GM23338 (cell line): ENCODE results near the gene FGD3. TPM values are rescaled to one million over a fixed set of nuclear protein-coding genes. Genes with fewer than 3 reads are reported as not detected.

ENCODE experiments used
- ATAC-seq: fragments of 200-7000 bp; cut with Tn5 transposase; 3 replicates; pipeline ENCODE4 v1.9.1; 2020
- DNase-seq: peaks from one replicate; pipeline ENCODE4 v3.0.0-alpha.2; 2015; ENCODE audit warnings: low spot score
- H2AFZ ChIP-seq: fragments of 200-600 bp; sonication (generic); 2 replicates; pipeline ENCODE4 v1.8.0; 2016; ENCODE audit warnings: antibody characterized with exemption, mild to moderate bottlenecking, moderate library complexity
- H3F3A ChIP-seq: fragments of 200-600 bp; sonication (generic); replicated peaks from 2 replicates; pipeline ENCODE4 v1.8.0; 2017; ENCODE audit warnings: antibody characterized with exemption, mixed run types, low read depth
- H3K27ac ChIP-seq: fragments of 200-600 bp; sonication (generic); 2 replicates; pipeline ENCODE4 v1.6.1; 2016; ENCODE audit warnings: low read depth
- H3K27me3 ChIP-seq: fragments of 200-600 bp; sonication (generic); 2 replicates; pipeline ENCODE4 v1.8.0; 2016; ENCODE audit warnings: mild to moderate bottlenecking, mixed run types, moderate library complexity; ENCODE audit not compliant: insufficient read depth
- H3K36me3 ChIP-seq: fragments of 200-600 bp; sonication (generic); 2 replicates; pipeline ENCODE4 v1.8.0; 2016; ENCODE audit warnings: mild to moderate bottlenecking; ENCODE audit not compliant: insufficient read depth
- H3K4me1 ChIP-seq: fragments of 200-600 bp; sonication (generic); 2 replicates; pipeline ENCODE4 v1.8.0; 2016; ENCODE audit warnings: mild to moderate bottlenecking, moderate library complexity; ENCODE audit not compliant: insufficient read depth
- H3K4me2 ChIP-seq: fragments of 200-600 bp; sonication (generic); 2 replicates; pipeline ENCODE4 v1.7.1; 2017; ENCODE audit warnings: mixed run types
- H3K4me3 ChIP-seq: fragments of 200-600 bp; sonication (generic); 2 replicates; pipeline ENCODE4 v1.6.1; 2016; ENCODE audit warnings: mixed run types
- H3K79me2 ChIP-seq: fragments of 200-600 bp; sonication (generic); replicated peaks from 2 replicates; pipeline ENCODE4 v1.8.0; 2017; ENCODE audit warnings: mild to moderate bottlenecking; ENCODE audit not compliant: insufficient read depth
- H3K9me2 ChIP-seq: fragments of 200-600 bp; sonication (generic); 2 replicates; pipeline ENCODE4 v1.8.0; 2017; ENCODE audit not compliant: insufficient read depth
- H4K20me1 ChIP-seq: fragments of 200-600 bp; sonication (generic); replicated peaks from 2 replicates; pipeline ENCODE4 v1.8.0; 2017; ENCODE audit warnings: mild to moderate bottlenecking; ENCODE audit not compliant: insufficient read depth
- H3K27ac Mint-ChIP-seq: 2 replicates; pipeline ENCODE4 v1.8.0; 2020; ENCODE audit warnings: inconsistent platforms, mild to moderate bottlenecking, moderate library complexity, mixed read lengths
- H3K27me3 Mint-ChIP-seq: 3 replicates; pipeline ENCODE4 v1.8.0; 2022; ENCODE audit warnings: low read depth, mild to moderate bottlenecking, moderate library complexity, mixed read lengths, inconsistent platforms; ENCODE audit not compliant: insufficient read depth, poor library complexity
- H3K36me3 Mint-ChIP-seq: 3 replicates; pipeline ENCODE4 v1.8.0; 2021; ENCODE audit warnings: low read depth, mild to moderate bottlenecking, inconsistent platforms, moderate library complexity, mixed read lengths
- H3K4me1 Mint-ChIP-seq: 3 replicates; pipeline ENCODE4 v1.8.0; 2020; ENCODE audit warnings: mild to moderate bottlenecking, inconsistent platforms, mixed read lengths
- H3K4me3 Mint-ChIP-seq: 3 replicates; pipeline ENCODE4 v1.8.0; 2021; ENCODE audit warnings: moderate library complexity, mild to moderate bottlenecking, inconsistent platforms, mixed read lengths
- H3K9me3 Mint-ChIP-seq: 3 replicates; pipeline ENCODE4 v1.8.0; 2020; ENCODE audit warnings: moderate library complexity, mild to moderate bottlenecking, inconsistent platforms, mixed read lengths
- CREB1 ChIP-seq: fragments of 250-450 bp; sonication (Bioruptor Pico); IDR thresholded peaks from 2 replicates; pipeline ENCODE4 v1.5.0; 2020; ENCODE audit warnings: low read depth, mild to moderate bottlenecking, moderate library complexity
- ETS1 ChIP-seq: IDR thresholded peaks from 2 replicates; pipeline ENCODE4 v1.6.1; 2016; ENCODE audit warnings: antibody characterized with exemption
- EZH2 ChIP-seq: fragments of 200-600 bp; sonication (generic); IDR thresholded peaks from one replicate; pipeline ENCODE4 v1.8.0; 2017; ENCODE audit warnings: antibody characterized with exemption, mild to moderate bottlenecking, low read depth; ENCODE audit not compliant: unreplicated experiment
- JUNB ChIP-seq: IDR thresholded peaks from one replicate; pipeline ENCODE4 v1.6.1; 2016; ENCODE audit warnings: antibody characterized with exemption; ENCODE audit not compliant: unreplicated experiment
- NANOG ChIP-seq: IDR thresholded peaks from 2 replicates; pipeline ENCODE4 v1.6.1; 2016; ENCODE audit warnings: antibody characterized with exemption, borderline replicate concordance
- POLR2AphosphoS5 ChIP-seq: IDR thresholded peaks from 2 replicates; pipeline ENCODE4 v1.6.1; 2016; ENCODE audit warnings: antibody characterized with exemption, low read depth
- REST ChIP-seq: IDR thresholded peaks from one replicate; pipeline ENCODE4 v1.6.1; 2018; ENCODE audit warnings: antibody characterized with exemption; ENCODE audit not compliant: unreplicated experiment
- ZNF114 ChIP-seq: fragments of 250-450 bp; sonication (Bioruptor Pico); IDR thresholded peaks from 2 replicates; pipeline ENCODE4 v1.5.0; 2020; ENCODE audit warnings: mild to moderate bottlenecking, moderate library complexity
- ZNF331 ChIP-seq: fragments of 250-450 bp; sonication (Bioruptor Pico); IDR thresholded peaks from 2 replicates; pipeline ENCODE4 v1.5.0; 2020; ENCODE audit warnings: low read depth, mild to moderate bottlenecking, moderate library complexity
- polyA plus RNA-seq: library from polyadenylated mRNA; unstranded; fragments of >200 nt; fragmentation: Nextera tagmentation; extraction: Ambion mirVana; gene quantifications from 2 replicates; pipeline ENCODE4 v1.2.1, GENCODE V29; 2016
- total RNA-seq: library from RNA; depleted of rRNA; stranded (reverse); fragments of >200 nt; shearing (Covaris generic); gene quantifications from 2 replicates; pipeline ENCODE4 v1.2.3, GENCODE V29; 2014

Gene FGD3
- total and polyA plus RNA-seq, 2 experiments from 2014 or later, result 0.95 to 1.7 TPM

- no peaks in the 10 kb centered on the region for H3K79me2 ChIP-seq
- no peak overlapping the region for H3K27ac Mint-ChIP-seq
These were observed 136.5 kb downstream of the FGD3 start for GRCh38 chr9:93083592-93084470.

GRCh38 chr9:93084471-93084881, 137.2 kb downstream of the FGD3 start:
- peaks cover 10% of the 10 kb centered on the region for H3K36me3 Mint-ChIP-seq
- H3K36me3 ChIP-seq, result no peaks in the 10 kb centered on the region
- ATAC-seq (no peak), DNase-seq (no peak)
- H2AFZ ChIP-seq, result no peak overlapping the region
- H3K27me3 ChIP-seq, result no peaks in the 10 kb centered on the region
- no peak overlapping the region for H3K27ac Mint-ChIP-seq
- no peaks in the 10 kb centered on the region for H4K20me1 ChIP-seq
- peaks cover 10% of the 10 kb centered on the region; the same call in 2 of the 3 replicates for H3K9me3 Mint-ChIP-seq
- no peak overlapping the region for H3K27ac ChIP-seq
- H3K9me2 ChIP-seq, result no peaks in the 10 kb centered on the region
- no peaks in the 10 kb centered on the region for H3K79me2 ChIP-seq
- H3K4me3 Mint-ChIP-seq, result no peak overlapping the region
- H3K4me2 ChIP-seq, result no peak overlapping the region
- peaks cover 4% of the 10 kb centered on the region for H3K27me3 Mint-ChIP-seq
- H3K4me1 ChIP-seq, result no peaks in the 10 kb centered on the region
- no peaks in the 10 kb centered on the region for H3F3A ChIP-seq
- no peak overlapping the region for H3K4me3 ChIP-seq
- peaks cover 4% of the 10 kb centered on the region; the same call in 1 of the 3 replicates for H3K4me1 Mint-ChIP-seq
- no peak for TF ChIP-seq ETS1
- TF ChIP-seq POLR2AphosphoS5, result no peak
- TF ChIP-seq CREB1 (CRISPR knock-in tag), result no peak
- TF ChIP-seq NANOG, result no peak
- no peak for TF ChIP-seq ZNF331 (CRISPR knock-in tag)
- TF ChIP-seq ZNF114 (CRISPR knock-in tag), result no peak
- TF ChIP-seq EZH2, result no peak

More at GRCh38 chr9:93083592-93084470, 136.5 kb downstream of the FGD3 start:
- H2AFZ ChIP-seq, result no peak overlapping the region
- no peaks in the 10 kb centered on the region for H3K9me2 ChIP-seq
- H3K4me1 ChIP-seq, result no peaks in the 10 kb centered on the region
- H3K27me3 Mint-ChIP-seq, result peaks cover 4% of the 10 kb centered on the region
- no peaks in the 10 kb centered on the region for H4K20me1 ChIP-seq
- no peaks in the 10 kb centered on the region for H3K27me3 ChIP-seq
- no peak for TF ChIP-seq JUNB
- no peak for TF ChIP-seq REST
- TF ChIP-seq POLR2AphosphoS5, result no peak
- no peak overlapping the region for H3K4me2 ChIP-seq
- no peaks in the 10 kb centered on the region for H3F3A ChIP-seq
- H3K4me3 Mint-ChIP-seq, result no peak overlapping the region
- H3K4me3 ChIP-seq, result no peak overlapping the region
- peaks cover 4% of the 10 kb centered on the region; the same call in 1 of the 3 replicates for H3K4me1 Mint-ChIP-seq
- DNase-seq (no peak), ATAC-seq (no peak)
- H3K9me3 Mint-ChIP-seq, result peaks cover 10% of the 10 kb centered on the region; the same call in 2 of the 3 replicates
- peaks cover 10% of the 10 kb centered on the region for H3K36me3 Mint-ChIP-seq
- H3K27ac ChIP-seq, result no peak overlapping the region
- H3K36me3 ChIP-seq, result no peaks in the 10 kb centered on the region
